MM.1S (cell line): ENCODE data around the gene SORT1.

ENCODE experiments used
- EZH2phosphoT487 ChIP-seq: fragments of 300-600 bp; sonication (generic); IDR thresholded peaks from 2 replicates; pipeline ENCODE4 v1.6.1; 2018; ENCODE audit warnings: antibody characterized with exemption, low read length
- TF ChIP-seq, protein P1 (sequence below): fragments of 300-600 bp; sonication (generic); IDR thresholded peaks from 2 replicates; pipeline ENCODE4 v1.5.1; 2016; ENCODE audit warnings: antibody characterized with exemption, low read length, mixed read lengths

DNA sequence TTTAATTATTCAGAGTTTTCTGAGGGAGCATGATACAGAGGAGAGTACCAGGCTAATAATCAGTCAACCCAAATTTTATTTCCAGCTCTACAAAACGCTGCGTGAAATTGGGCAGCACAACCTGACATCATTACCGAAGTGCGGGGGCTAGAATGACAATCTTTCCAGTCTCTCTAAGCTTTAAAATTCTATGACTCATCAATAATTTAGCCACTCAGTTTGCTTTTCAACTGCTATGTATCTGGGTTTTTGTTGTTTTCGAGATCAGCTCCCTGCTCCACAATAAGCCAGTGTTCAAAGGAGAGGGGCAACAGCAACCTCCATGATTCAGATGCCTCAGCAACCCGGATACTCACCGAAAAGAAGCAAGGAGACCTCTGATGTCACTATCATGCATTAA lies 13.9 kb downstream of the SORT1 start:
- TF ChIP-seq, protein P1, sequence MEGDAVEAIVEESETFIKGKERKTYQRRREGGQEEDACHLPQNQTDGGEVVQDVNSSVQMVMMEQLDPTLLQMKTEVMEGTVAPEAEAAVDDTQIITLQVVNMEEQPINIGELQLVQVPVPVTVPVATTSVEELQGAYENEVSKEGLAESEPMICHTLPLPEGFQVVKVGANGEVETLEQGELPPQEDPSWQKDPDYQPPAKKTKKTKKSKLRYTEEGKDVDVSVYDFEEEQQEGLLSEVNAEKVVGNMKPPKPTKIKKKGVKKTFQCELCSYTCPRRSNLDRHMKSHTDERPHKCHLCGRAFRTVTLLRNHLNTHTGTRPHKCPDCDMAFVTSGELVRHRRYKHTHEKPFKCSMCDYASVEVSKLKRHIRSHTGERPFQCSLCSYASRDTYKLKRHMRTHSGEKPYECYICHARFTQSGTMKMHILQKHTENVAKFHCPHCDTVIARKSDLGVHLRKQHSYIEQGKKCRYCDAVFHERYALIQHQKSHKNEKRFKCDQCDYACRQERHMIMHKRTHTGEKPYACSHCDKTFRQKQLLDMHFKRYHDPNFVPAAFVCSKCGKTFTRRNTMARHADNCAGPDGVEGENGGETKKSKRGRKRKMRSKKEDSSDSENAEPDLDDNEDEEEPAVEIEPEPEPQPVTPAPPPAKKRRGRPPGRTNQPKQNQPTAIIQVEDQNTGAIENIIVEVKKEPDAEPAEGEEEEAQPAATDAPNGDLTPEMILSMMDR, result no peak
- TF ChIP-seq EZH2phosphoT487, result no peak
